Esophagus muscularis mucosa (tissue), 4 donors: ENCODE measurements around the gene SORCS2. TPM values are rescaled to one million over a fixed set of nuclear protein-coding genes. Genes with fewer than 3 reads are reported as not detected.

Experiments
- DNase-seq: peaks from one replicate; pipeline ENCODE4 v3.0.0-alpha.2; 2017; ENCODE audit errors: extremely low spot score
- H3K27ac ChIP-seq, 4 donors: fragments of 200-600 bp; sonication (generic); replicated peaks in 1 of 4; 1 replicate in 3 of 4; 2 replicates in 1 of 4; pipeline ENCODE4 v1.5.1; 2016 to 2019; ENCODE audit warnings: mild to moderate bottlenecking in 1 of 4
- H3K27me3 ChIP-seq, 4 donors: fragments of 200-600 bp; sonication (generic); one replicate each; pipeline versions ENCODE4 v1.5.1 to v1.6.0; 2016 to 2019
- H3K36me3 ChIP-seq, 4 donors: fragments of 200-600 bp; sonication (generic); one replicate each; pipeline ENCODE4 v1.5.1; 2016 to 2019
- H3K4me1 ChIP-seq, 4 donors: fragments of 200-600 bp; sonication (generic); one replicate each; pipeline ENCODE4 v1.5.1; 2016 to 2019
- H3K4me3 ChIP-seq, 4 donors: fragments of 200-600 bp; sonication (generic); 1 replicate in 2 of 4; 2 replicates in 2 of 4; pipeline ENCODE4 v1.5.1; 2016 to 2019; ENCODE audit warnings: mild to moderate bottlenecking in 4 of 4, moderate library complexity in 1 of 4
- H3K9me3 ChIP-seq, 4 donors: fragments of 200-600 bp; sonication (generic); 1 replicate in 3 of 4; 2 replicates in 1 of 4; pipeline ENCODE4 v1.5.1; 2016 to 2019
- EP300 ChIP-seq: sonication (generic); formaldehyde crosslinking; IDR thresholded peaks from one replicate; pipeline ENCODE4 v1.6.1; 2017; ENCODE audit warnings: antibody characterized with exemption
- POLR2A ChIP-seq: fragments of 450-650 bp; IDR thresholded peaks from one replicate; pipeline ENCODE4 v1.6.1; 2017; ENCODE audit warnings: antibody characterized with exemption, moderate library complexity, mild to moderate bottlenecking, low read depth
- POLR2AphosphoS5 ChIP-seq, 2 donors: sonication (generic); formaldehyde crosslinking; IDR thresholded peaks; one replicate each; pipeline ENCODE4 v1.6.1; 2017; ENCODE audit warnings: antibody characterized with exemption in 2 of 2
- WGBS: methylation state at CpG from one replicate; pipeline ENCODE4 v1.1.5; 2018; 5-methylcytosine and 5-hydroxymethylcytosine counted together
- intact Hi-C: fragments of 100-400 bp; cut with DNase I; formaldehyde crosslinking; loops from one replicate; pipeline ENCODE4 v1.15.1; 2023
- total RNA-seq, 4 donors: library from RNA; depleted of rRNA; stranded (reverse); fragments of >200 nt; gene quantifications; one replicate each; pipeline versions ENCODE4 v1.1.0 to v1.2.1, GENCODE V29; 2016
- TF ChIP-seq, protein P1 (sequence below), 3 experiments: fragments of 200-600 bp in 2 of 3; fragments of 450-650 bp in 1 of 3; sonication (generic) in 2 of 3; IDR thresholded peaks; one replicate each; pipeline ENCODE4 v1.5.1; 2017 to 2019; ENCODE audit warnings: antibody characterized with exemption in 3 of 3, mild to moderate bottlenecking in 2 of 3, moderate library complexity in 1 of 3

Gene SORCS2
- total RNA-seq, 4 donors from 2014 or later = 3.3 to 10.1 (median 4.3) TPM

DNA sequence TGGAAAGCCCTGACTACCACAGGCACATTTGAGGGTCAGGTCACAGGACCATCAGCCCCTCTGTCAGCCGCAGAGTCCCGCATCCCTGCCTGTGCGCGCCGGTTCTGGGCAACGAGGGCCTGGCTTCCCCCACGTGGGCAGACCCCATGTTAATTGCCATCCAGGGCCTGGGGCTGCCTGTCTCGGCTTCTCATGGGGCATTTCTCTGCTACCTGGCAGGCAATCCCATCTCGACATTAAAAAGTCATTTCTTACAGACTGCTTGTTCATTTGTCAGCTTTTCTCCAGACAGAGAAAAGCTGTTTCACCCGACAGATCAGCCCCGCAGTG is 45.6 kb upstream of the SORCS2 start:
- no peaks in the 10 kb centered on the region for H3K9me3 ChIP-seq
- 70% methylated on average over 11 of the region's 11 CpGs for WGBS
- no peak overlapping the region for H3K4me3 ChIP-seq
- no peak overlapping the region for H3K27ac ChIP-seq
- H3K27me3 ChIP-seq = peaks cover 0 to 10% (median 0%) of the 10 kb centered on the region in 4 donors
- peaks cover 0 to 16% (median 7%) of the 10 kb centered on the region in 4 donors for H3K4me1 ChIP-seq
- no peaks in the 10 kb centered on the region for H3K36me3 ChIP-seq
- intact Hi-C loops = no loop called here
- no peak for DNase-seq
- TF ChIP-seq, protein P1, sequence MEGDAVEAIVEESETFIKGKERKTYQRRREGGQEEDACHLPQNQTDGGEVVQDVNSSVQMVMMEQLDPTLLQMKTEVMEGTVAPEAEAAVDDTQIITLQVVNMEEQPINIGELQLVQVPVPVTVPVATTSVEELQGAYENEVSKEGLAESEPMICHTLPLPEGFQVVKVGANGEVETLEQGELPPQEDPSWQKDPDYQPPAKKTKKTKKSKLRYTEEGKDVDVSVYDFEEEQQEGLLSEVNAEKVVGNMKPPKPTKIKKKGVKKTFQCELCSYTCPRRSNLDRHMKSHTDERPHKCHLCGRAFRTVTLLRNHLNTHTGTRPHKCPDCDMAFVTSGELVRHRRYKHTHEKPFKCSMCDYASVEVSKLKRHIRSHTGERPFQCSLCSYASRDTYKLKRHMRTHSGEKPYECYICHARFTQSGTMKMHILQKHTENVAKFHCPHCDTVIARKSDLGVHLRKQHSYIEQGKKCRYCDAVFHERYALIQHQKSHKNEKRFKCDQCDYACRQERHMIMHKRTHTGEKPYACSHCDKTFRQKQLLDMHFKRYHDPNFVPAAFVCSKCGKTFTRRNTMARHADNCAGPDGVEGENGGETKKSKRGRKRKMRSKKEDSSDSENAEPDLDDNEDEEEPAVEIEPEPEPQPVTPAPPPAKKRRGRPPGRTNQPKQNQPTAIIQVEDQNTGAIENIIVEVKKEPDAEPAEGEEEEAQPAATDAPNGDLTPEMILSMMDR (IDR thresholded peaks at IDR 0.05) = no peak
- TF ChIP-seq POLR2A (no peak), EP300 (no peak), POLR2AphosphoS5 (IDR thresholded peaks at IDR 0.05) (no peak)

DNA sequence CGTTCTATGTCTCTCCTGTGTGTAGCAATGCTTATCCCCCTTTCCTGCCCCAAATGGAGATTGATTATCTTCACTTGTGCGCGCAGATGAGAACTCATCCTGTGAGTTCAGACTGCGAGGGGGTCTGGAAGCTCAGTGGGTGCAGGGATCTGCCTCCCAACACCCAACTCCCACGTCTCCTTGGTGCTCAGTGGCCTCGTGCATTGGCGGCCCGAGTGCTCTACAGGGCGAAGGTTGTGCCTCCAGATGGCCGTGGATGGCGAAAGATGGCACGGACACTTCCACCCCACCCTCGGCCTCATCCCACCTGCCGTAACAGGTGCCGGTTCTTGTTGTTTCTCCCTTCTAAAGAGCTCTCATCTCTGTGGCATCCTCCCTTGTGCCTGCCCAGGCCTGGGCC is 45.1 kb upstream of the SORCS2 start:
- no peaks in the 10 kb centered on the region for H3K9me3 ChIP-seq
- H3K4me1 ChIP-seq = peaks cover 0 to 16% (median 7%) of the 10 kb centered on the region in 4 donors
- WGBS = 77% methylated on average over 15 of the region's 15 CpGs
- no peak for TF ChIP-seq EP300
- no peak for TF ChIP-seq POLR2AphosphoS5 (IDR thresholded peaks at IDR 0.05)
- TF ChIP-seq, protein P1 (IDR thresholded peaks at IDR 0.05) = no peak
- no peak for TF ChIP-seq POLR2A
- H3K27ac ChIP-seq = no peak overlapping the region
- intact Hi-C loops = no loop called here
- no peak for DNase-seq
- H3K4me3 ChIP-seq = no peak overlapping the region
- H3K27me3 ChIP-seq = peaks cover 0 to 10% (median 0%) of the 10 kb centered on the region in 4 donors
- H3K36me3 ChIP-seq = no peaks in the 10 kb centered on the region

DNA sequence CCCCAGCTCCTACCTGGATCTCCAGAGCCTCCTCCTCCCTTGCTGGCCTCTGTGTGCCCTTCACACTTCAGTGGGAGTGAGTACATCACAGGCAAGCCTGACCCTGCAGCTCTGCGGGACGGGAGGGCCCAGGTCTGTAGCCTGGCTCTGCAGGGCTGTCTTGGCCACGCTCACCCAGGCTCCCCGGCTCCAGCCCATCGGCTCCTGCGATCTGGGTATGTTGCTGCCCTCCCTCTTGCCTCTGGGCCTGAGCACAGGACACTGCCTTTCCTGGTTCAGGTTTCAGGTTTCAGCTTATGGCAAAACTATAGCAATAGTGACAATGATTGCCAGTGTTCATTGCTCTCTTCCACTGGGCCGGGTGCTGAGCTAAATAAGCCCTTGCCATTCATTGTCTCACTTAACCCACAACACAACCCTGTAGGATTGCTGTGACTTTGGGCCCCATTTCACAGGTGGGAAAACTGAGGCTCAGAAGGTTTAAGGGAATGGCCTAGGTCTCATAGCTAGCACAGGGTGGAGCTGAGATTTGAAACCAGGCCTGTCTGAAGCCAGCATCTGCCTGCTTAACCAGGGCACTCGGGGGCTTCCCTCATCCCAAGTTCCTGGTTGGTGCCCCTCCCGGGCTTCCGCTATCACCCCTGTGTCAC is 44.6 kb upstream of the SORCS2 start:
- no peaks in the 10 kb centered on the region for H3K9me3 ChIP-seq
- 92% methylated on average over 9 of the region's 10 CpGs for WGBS
- no peak for DNase-seq
- H3K27ac ChIP-seq = no peak overlapping the region
- intact Hi-C loops = no loop called here
- no peak overlapping the region for H3K4me3 ChIP-seq
- TF ChIP-seq POLR2A = no peak
- no peak for TF ChIP-seq EP300
- TF ChIP-seq, protein P1 (IDR thresholded peaks at IDR 0.05) = no peak
- no peak for TF ChIP-seq POLR2AphosphoS5 (IDR thresholded peaks at IDR 0.05)
- peaks cover 0 to 10% (median 0%) of the 10 kb centered on the region in 4 donors for H3K27me3 ChIP-seq
- H3K36me3 ChIP-seq = no peaks in the 10 kb centered on the region
- peaks cover 0 to 16% (median 7%) of the 10 kb centered on the region in 4 donors for H3K4me1 ChIP-seq

DNA sequence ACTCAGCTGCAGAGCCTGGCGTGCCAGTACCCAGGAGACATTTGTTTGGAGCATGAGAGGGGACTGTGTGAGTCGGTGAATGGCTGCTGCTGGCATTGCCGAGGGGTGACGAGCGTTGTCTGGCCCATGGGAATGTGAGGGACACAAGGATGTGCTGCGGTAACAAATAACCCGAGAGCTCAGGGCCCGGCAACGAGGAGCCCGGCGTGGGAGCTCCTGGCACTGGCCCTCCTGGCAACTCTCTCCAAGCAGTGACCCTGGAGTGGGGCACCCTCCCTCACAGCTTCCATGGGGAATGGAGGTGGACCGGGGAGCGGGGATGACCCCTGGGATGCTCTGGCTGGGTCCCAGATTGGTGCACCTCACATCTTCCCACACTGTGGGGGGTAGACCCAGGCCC is 44.0 kb upstream of the SORCS2 start:
- DNase-seq = no peak
- Histone ChIP-seq H3K4me1 (peaks cover 0 to 16% (median 7%) of the 10 kb centered on the region in 4 donors), H3K4me3 (no peak overlapping the region), H3K9me3 (no peaks in the 10 kb centered on the region), H3K36me3 (no peaks in the 10 kb centered on the region), H3K27ac (no peak overlapping the region), H3K27me3 (peaks cover 0 to 10% (median 0%) of the 10 kb centered on the region in 4 donors)
- 92% methylated on average over 6 of the region's 13 CpGs for WGBS
- TF ChIP-seq EP300 (no peak), POLR2A (no peak), POLR2AphosphoS5 (IDR thresholded peaks at IDR 0.05) (no peak)
- TF ChIP-seq, protein P1 (IDR thresholded peaks at IDR 0.05) = no peak
- intact Hi-C loops = no loop called here
